HL-60 (cell line): ENCODE measurements around the gene MAGOHB.

Source experiments
- GABPA ChIP-seq: IDR thresholded peaks from 2 replicates; pipeline ENCODE4 v1.6.1; 2012; ENCODE audit warnings: low read depth
- POLR2AphosphoS5 ChIP-seq: IDR thresholded peaks from 2 replicates; pipeline ENCODE4 v1.6.1; 2012; ENCODE audit warnings: low read depth
- TF ChIP-seq, protein P1 (sequence below): IDR thresholded peaks from 2 replicates; pipeline ENCODE4 v1.6.1; 2012; ENCODE audit warnings: low read depth; ENCODE audit not compliant: insufficient replicate concordance
- TF ChIP-seq, protein P2 (sequence below): IDR thresholded peaks from one replicate; pipeline ENCODE4 v1.5.1; 2011; ENCODE audit warnings: low read length, control low read depth, inconsistent platforms; ENCODE audit not compliant: insufficient read depth

DNA sequence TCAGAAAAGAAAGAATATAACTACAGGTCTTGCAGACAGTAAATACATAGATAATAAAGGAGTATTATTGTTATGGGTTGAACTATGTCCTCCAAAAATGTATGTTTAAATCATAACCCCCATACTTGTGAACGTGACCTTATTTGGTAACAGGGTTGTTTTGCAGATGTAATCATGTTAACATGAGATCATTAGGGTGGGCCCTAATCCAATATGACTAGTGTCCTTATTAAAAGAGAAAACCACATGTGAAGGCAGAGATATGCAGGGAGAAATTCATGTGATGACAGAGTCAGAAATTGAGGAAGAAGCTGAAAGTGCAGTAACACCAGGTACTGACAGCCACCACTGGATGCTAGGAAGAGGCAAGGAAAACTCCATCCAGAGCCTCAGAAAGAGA lies 29.0 kb downstream of the MAGOHB start:
- no peak for TF ChIP-seq POLR2AphosphoS5
- TF ChIP-seq, protein P1, sequence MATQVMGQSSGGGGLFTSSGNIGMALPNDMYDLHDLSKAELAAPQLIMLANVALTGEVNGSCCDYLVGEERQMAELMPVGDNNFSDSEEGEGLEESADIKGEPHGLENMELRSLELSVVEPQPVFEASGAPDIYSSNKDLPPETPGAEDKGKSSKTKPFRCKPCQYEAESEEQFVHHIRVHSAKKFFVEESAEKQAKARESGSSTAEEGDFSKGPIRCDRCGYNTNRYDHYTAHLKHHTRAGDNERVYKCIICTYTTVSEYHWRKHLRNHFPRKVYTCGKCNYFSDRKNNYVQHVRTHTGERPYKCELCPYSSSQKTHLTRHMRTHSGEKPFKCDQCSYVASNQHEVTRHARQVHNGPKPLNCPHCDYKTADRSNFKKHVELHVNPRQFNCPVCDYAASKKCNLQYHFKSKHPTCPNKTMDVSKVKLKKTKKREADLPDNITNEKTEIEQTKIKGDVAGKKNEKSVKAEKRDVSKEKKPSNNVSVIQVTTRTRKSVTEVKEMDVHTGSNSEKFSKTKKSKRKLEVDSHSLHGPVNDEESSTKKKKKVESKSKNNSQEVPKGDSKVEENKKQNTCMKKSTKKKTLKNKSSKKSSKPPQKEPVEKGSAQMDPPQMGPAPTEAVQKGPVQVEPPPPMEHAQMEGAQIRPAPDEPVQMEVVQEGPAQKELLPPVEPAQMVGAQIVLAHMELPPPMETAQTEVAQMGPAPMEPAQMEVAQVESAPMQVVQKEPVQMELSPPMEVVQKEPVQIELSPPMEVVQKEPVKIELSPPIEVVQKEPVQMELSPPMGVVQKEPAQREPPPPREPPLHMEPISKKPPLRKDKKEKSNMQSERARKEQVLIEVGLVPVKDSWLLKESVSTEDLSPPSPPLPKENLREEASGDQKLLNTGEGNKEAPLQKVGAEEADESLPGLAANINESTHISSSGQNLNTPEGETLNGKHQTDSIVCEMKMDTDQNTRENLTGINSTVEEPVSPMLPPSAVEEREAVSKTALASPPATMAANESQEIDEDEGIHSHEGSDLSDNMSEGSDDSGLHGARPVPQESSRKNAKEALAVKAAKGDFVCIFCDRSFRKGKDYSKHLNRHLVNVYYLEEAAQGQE: no peak
- TF ChIP-seq, protein P2, sequence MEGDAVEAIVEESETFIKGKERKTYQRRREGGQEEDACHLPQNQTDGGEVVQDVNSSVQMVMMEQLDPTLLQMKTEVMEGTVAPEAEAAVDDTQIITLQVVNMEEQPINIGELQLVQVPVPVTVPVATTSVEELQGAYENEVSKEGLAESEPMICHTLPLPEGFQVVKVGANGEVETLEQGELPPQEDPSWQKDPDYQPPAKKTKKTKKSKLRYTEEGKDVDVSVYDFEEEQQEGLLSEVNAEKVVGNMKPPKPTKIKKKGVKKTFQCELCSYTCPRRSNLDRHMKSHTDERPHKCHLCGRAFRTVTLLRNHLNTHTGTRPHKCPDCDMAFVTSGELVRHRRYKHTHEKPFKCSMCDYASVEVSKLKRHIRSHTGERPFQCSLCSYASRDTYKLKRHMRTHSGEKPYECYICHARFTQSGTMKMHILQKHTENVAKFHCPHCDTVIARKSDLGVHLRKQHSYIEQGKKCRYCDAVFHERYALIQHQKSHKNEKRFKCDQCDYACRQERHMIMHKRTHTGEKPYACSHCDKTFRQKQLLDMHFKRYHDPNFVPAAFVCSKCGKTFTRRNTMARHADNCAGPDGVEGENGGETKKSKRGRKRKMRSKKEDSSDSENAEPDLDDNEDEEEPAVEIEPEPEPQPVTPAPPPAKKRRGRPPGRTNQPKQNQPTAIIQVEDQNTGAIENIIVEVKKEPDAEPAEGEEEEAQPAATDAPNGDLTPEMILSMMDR: no peak
- no peak for TF ChIP-seq GABPA
